ENCODE results near the gene DNAH14. TPM values are rescaled to one million over a fixed set of nuclear protein-coding genes. Genes with fewer than 3 reads are reported as not detected.

Gene DNAH14
- total and polyA plus RNA-seq, 2 experiments from 2014 or later, result 55.3 to 80.2 TPM

- Histone ChIP-seq H3K4me1 (ENCODE audit: insufficient read depth) (peaks cover 7% of the 10 kb centered on the region; the same call in 1 of the 2 replicates), H2AFZ (no peak overlapping the region), H3K27me3 (ENCODE audit: insufficient read depth) (no peaks in the 10 kb centered on the region), H4K20me1 (replicated peaks; ENCODE audit: insufficient read depth) (no peaks in the 10 kb centered on the region; the same call in none of the 2 replicates), H3K4me3 (no peak overlapping the region), H3K36me3 (ENCODE audit: insufficient read depth) (peaks cover 12% of the 10 kb centered on the region), H3K27ac (ENCODE audit: low read depth) (no peak overlapping the region), H3K79me2 (replicated peaks; ENCODE audit: insufficient read depth) (peaks cover 7% of the 10 kb centered on the region; the same call in 1 of the 2 replicates), H3K9me2 (ENCODE audit: insufficient read depth) (no peaks in the 10 kb centered on the region), H3K4me2 (no peak overlapping the region), H3F3A (replicated peaks; ENCODE audit: low read depth) (no peaks in the 10 kb centered on the region)
- ATAC-seq (peak; percentile 82), DNase-seq (ENCODE audit: low spot score) (peak; percentile 38)
- Mint-ChIP-seq H3K27ac (no peak overlapping the region), H3K9me3 (no peaks in the 10 kb centered on the region), H3K4me1 (peaks cover 32% of the 10 kb centered on the region), H3K27me3 (ENCODE audit: insufficient read depth, low read depth, poor library complexity) (peaks cover 3% of the 10 kb centered on the region), H3K4me3 (no peak overlapping the region), H3K36me3 (ENCODE audit: low read depth) (peaks cover 40% of the 10 kb centered on the region)
- no peak for TF ChIP-seq EZH2 (IDR thresholded peaks at IDR 0.05; ENCODE audit: low read depth, unreplicated experiment)
- TF ChIP-seq REST (IDR thresholded peaks at IDR 0.05; ENCODE audit: unreplicated experiment), result no peak
- no peak for TF ChIP-seq ZNF331 (CRISPR knock-in tag; IDR thresholded peaks at IDR 0.05; ENCODE audit: low read depth)
- no peak for TF ChIP-seq ZNF114 (CRISPR knock-in tag; IDR thresholded peaks at IDR 0.05)
- TF ChIP-seq JUNB (IDR thresholded peaks at IDR 0.05; ENCODE audit: unreplicated experiment), result no peak
- no peak for TF ChIP-seq EZH2phosphoT487 (IDR thresholded peaks at IDR 0.05; ENCODE audit: unreplicated experiment)
- no peak for TF ChIP-seq ZNF462 (CRISPR knock-in tag; IDR thresholded peaks at IDR 0.05)
- no peak for TF ChIP-seq CTCF (conservative IDR thresholded peaks at IDR 0.05; ENCODE audit: low read depth in 2 of 2)
Observed at GRCh38 chr1:225408249-225408648, 478.8 kb downstream of the DNAH14 start.

Data from GM23338 (cell line).